Measurements from ENCODE around the gene FBXO24.

GRCh38 chr7:100614308-100614861 is 28.3 kb downstream of the FBXO24 start:
- TF ChIP-seq POLR2A (IDR thresholded peaks at IDR 0.05) (no peak), POLR2AphosphoS5 (IDR thresholded peaks at IDR 0.05) (no peak)
